Mesodermal cell (in vitro differentiated cells): ENCODE measurements around the gene DMRTC2. TPM values are rescaled to one million over a fixed set of nuclear protein-coding genes. Genes with fewer than 3 reads are reported as not detected.

Source experiments
- H3K27ac ChIP-seq: 2 replicates; pipeline ENCODE4 v1.7.0; 2013; ENCODE audit warnings: mild to moderate bottlenecking, low read depth, low read length, moderate library complexity; ENCODE audit not compliant: severe bottlenecking
- H3K36me3 ChIP-seq: 2 replicates; pipeline ENCODE4 v1.7.1; 2013; ENCODE audit warnings: mild to moderate bottlenecking, low read length, moderate library complexity; ENCODE audit not compliant: control insufficient read depth, insufficient read depth
- H3K4me1 ChIP-seq: one replicate; pipeline ENCODE4 v1.7.1; 2013; ENCODE audit warnings: mild to moderate bottlenecking, low read length; ENCODE audit not compliant: insufficient read depth, control insufficient read depth, poor library complexity, severe bottlenecking
- H3K4me3 ChIP-seq: 2 replicates; pipeline ENCODE4 v1.7.0; 2013; ENCODE audit warnings: low read length, control low read depth, mild to moderate bottlenecking; ENCODE audit not compliant: insufficient read depth, poor library complexity, severe bottlenecking; ENCODE audit errors: extremely low read depth
- H3K9me3 ChIP-seq: 2 replicates; pipeline ENCODE4 v1.7.1; 2013; ENCODE audit warnings: mild to moderate bottlenecking, low read length, moderate library complexity; ENCODE audit not compliant: control insufficient read depth
- WGBS, 2 experiments: methylation state at CpG; one replicate each; pipeline ENCODE4 v1.1.5; 2013; ENCODE audit warnings: missing lambda C conversion rate in 2 of 2; ENCODE audit not compliant: insufficient coverage in 2 of 2; 5-methylcytosine and 5-hydroxymethylcytosine counted together
- polyA plus RNA-seq, 2 experiments: library from polyadenylated mRNA; stranded (reverse); fragments of 50-300 nt; gene quantifications; one replicate each; pipeline ENCODE4 v1.2.3, GENCODE V29; 2013

The DMRTC2 gene
- polyA plus RNA-seq (2013, experiment 1 of 2) = not detected
- polyA plus RNA-seq (2013, experiment 2 of 2) = not detected

GRCh38 chr19:41845001-41845050 lies at the start of gene DMRTC2:
DMRTC2 (plus strand) TSS chr19:41845042; CDS start chr19:41847429, 2,387 bp downstream.
- H3K9me3 ChIP-seq = no peaks in the 10 kb centered on the region

GRCh38 chr19:41796362-41796761 lies 48.5 kb upstream of the DMRTC2 start, which contains the start of gene CEACAM3:
CEACAM3 (plus strand) TSS chr19:41796587; CDS start chr19:41796678, 91 bp downstream.
- H3K36me3 ChIP-seq = no peaks in the 10 kb centered on the region
- H3K4me1 ChIP-seq = no peaks in the 10 kb centered on the region
- no peak within 1 kb of the TSS for H3K4me3 ChIP-seq
- H3K27ac ChIP-seq = no peak within 1 kb of the TSS
- H3K9me3 ChIP-seq = no peaks in the 10 kb centered on the region

More at GRCh38 chr19:41845001-41845050, at the start of gene DMRTC2:
- WGBS, 2 experiments = 90 to 98% methylated on average over 3 of the region's 3 CpGs
- Histone ChIP-seq H3K27ac (no peak within 1 kb of the TSS), H3K4me3 (no peak within 1 kb of the TSS), H3K4me1 (no peaks in the 10 kb centered on the region), H3K36me3 (no peaks in the 10 kb centered on the region)

- Histone ChIP-seq H3K27ac (no peak overlapping the region), H3K36me3 (no peaks in the 10 kb centered on the region), H3K4me1 (no peaks in the 10 kb centered on the region), H3K4me3 (no peak overlapping the region), H3K9me3 (no peaks in the 10 kb centered on the region)
- WGBS, 2 experiments = no CpG with 5 or more reads among the region's 1 CpG
These were observed 47.9 kb upstream of the DMRTC2 start for GRCh38 chr19:41796901-41797300.

GRCh38 chr19:41799444-41800000 lies 45.3 kb upstream of the DMRTC2 start:
- no peak overlapping the region for H3K4me3 ChIP-seq
- no peaks in the 10 kb centered on the region for H3K9me3 ChIP-seq
- no peaks in the 10 kb centered on the region for H3K4me1 ChIP-seq
- no peaks in the 10 kb centered on the region for H3K36me3 ChIP-seq
- WGBS, 2 experiments = 61 to 80% methylated on average over 3 to 6 of the region's 9 CpGs
- no peak overlapping the region for H3K27ac ChIP-seq

GRCh38 chr19:41801031-41801430 lies 43.8 kb upstream of the DMRTC2 start:
- no peak overlapping the region for H3K27ac ChIP-seq
- H3K36me3 ChIP-seq = no peaks in the 10 kb centered on the region
- H3K4me1 ChIP-seq = no peaks in the 10 kb centered on the region
- 59 to 73% methylated on average over 1 to 2 of the region's 4 CpGs for WGBS, 2 experiments
- H3K4me3 ChIP-seq = no peak overlapping the region
- H3K9me3 ChIP-seq = no peaks in the 10 kb centered on the region

- 40 to 60% methylated on average over 1 to 2 of the region's 2 CpGs for WGBS, 2 experiments
These were observed 43.0 kb upstream of the DMRTC2 start for GRCh38 chr19:41801792-41802211.

GRCh38 chr19:41802770-41803169 lies 42.1 kb upstream of the DMRTC2 start:
- Histone ChIP-seq H3K9me3 (no peaks in the 10 kb centered on the region), H3K4me3 (no peak overlapping the region), H3K27ac (no peak overlapping the region), H3K36me3 (no peaks in the 10 kb centered on the region), H3K4me1 (no peaks in the 10 kb centered on the region)
- WGBS, 2 experiments = 33 to 74% methylated on average over 1 to 2 of the region's 2 CpGs

More at GRCh38 chr19:41801792-41802211, 43.0 kb upstream of the DMRTC2 start:
- H3K9me3 ChIP-seq = no peaks in the 10 kb centered on the region
- no peaks in the 10 kb centered on the region for H3K4me1 ChIP-seq
- no peak overlapping the region for H3K27ac ChIP-seq
- no peaks in the 10 kb centered on the region for H3K36me3 ChIP-seq
- H3K4me3 ChIP-seq = no peak overlapping the region

- no peaks in the 10 kb centered on the region for H3K4me1 ChIP-seq
- H3K36me3 ChIP-seq = no peaks in the 10 kb centered on the region
- no peak overlapping the region for H3K27ac ChIP-seq
- H3K4me3 ChIP-seq = no peak overlapping the region
- H3K9me3 ChIP-seq = no peaks in the 10 kb centered on the region
- WGBS, 2 experiments = 83 to 89% methylated on average over 1 to 2 of the region's 3 CpGs
These were observed 40.5 kb upstream of the DMRTC2 start for GRCh38 chr19:41804336-41804735.

GRCh38 chr19:41807176-41807575 lies 37.7 kb upstream of the DMRTC2 start:
- no peaks in the 10 kb centered on the region for H3K9me3 ChIP-seq
- no peaks in the 10 kb centered on the region for H3K36me3 ChIP-seq
- 89 to 90% methylated on average over 3 of the region's 3 CpGs for WGBS, 2 experiments
- H3K27ac ChIP-seq = no peak overlapping the region
- no peak overlapping the region for H3K4me3 ChIP-seq
- no peaks in the 10 kb centered on the region for H3K4me1 ChIP-seq

GRCh38 chr19:41808663-41809566 lies 35.9 kb upstream of the DMRTC2 start:
- Histone ChIP-seq H3K4me3 (no peak overlapping the region), H3K4me1 (no peaks in the 10 kb centered on the region), H3K9me3 (no peaks in the 10 kb centered on the region), H3K36me3 (no peaks in the 10 kb centered on the region), H3K27ac (no peak overlapping the region)
- WGBS, 2 experiments = 73 to 100% methylated on average over 3 to 14 of the region's 16 CpGs

GRCh38 chr19:41810301-41810700 lies 34.5 kb upstream of the DMRTC2 start:
- no peaks in the 10 kb centered on the region for H3K9me3 ChIP-seq
- WGBS, 2 experiments = 68 to 78% methylated on average over 2 to 4 of the region's 4 CpGs
- no peak overlapping the region for H3K4me3 ChIP-seq
- no peaks in the 10 kb centered on the region for H3K4me1 ChIP-seq
- H3K36me3 ChIP-seq = no peaks in the 10 kb centered on the region
- no peak overlapping the region for H3K27ac ChIP-seq
